ENCODE data around the gene ATP7B. TPM values are rescaled to one million over a fixed set of nuclear protein-coding genes. Genes with fewer than 3 reads are reported as not detected.

Gene ATP7B
- total and polyA plus RNA-seq, 8 donors, result 2.0 to 6.0 (median 2.6) TPM

- intact Hi-C loops (cut with DNase I), result no loop called here
- no peak overlapping the region for H3K27ac ChIP-seq
- no peaks in the 10 kb centered on the region for H3K9me3 ChIP-seq
- TF ChIP-seq CTCF (IDR thresholded peaks at IDR 0.05), result no peak
- no peaks in the 10 kb centered on the region for H3K27me3 ChIP-seq
- no peaks in the 10 kb centered on the region for H3K36me3 ChIP-seq
- FAIRE-seq (no peak), DNase-seq (no peak), ATAC-seq (no peak)
- H3K4me1 ChIP-seq, result no peaks in the 10 kb centered on the region
- 93 to 97% methylated on average over 5 of the region's 5 CpGs for WGBS, 2 donors
- H3K4me3 ChIP-seq, result no peak overlapping the region
These were observed 33.6 kb downstream of the ATP7B start for GRCh38 chr13:51977625-51978024.

- WGBS, 2 donors, result 89 to 95% methylated on average over 5 of the region's 5 CpGs
- Histone ChIP-seq H3K27ac (no peak overlapping the region), H3K27me3 (no peaks in the 10 kb centered on the region), H3K4me1 (no peaks in the 10 kb centered on the region), H3K9me3 (no peaks in the 10 kb centered on the region), H3K4me3 (no peak overlapping the region), H3K36me3 (no peaks in the 10 kb centered on the region)
- no peak for TF ChIP-seq CTCF (IDR thresholded peaks at IDR 0.05)
- DNase-seq (no peak), FAIRE-seq (no peak), ATAC-seq (no peak)
- intact Hi-C loops (cut with DNase I), result no loop called here
These were observed 34.4 kb downstream of the ATP7B start for GRCh38 chr13:51976890-51977289.

GRCh38 chr13:51976423-51976822 is 34.8 kb downstream of the ATP7B start:
- no peak for ATAC-seq

GRCh38 chr13:51974482-51974881 is 36.8 kb downstream of the ATP7B start:
- 89% methylated on average over 6 of the region's 6 CpGs for WGBS, 2 donors

More at GRCh38 chr13:51976423-51976822, 34.8 kb downstream of the ATP7B start:
- no peaks in the 10 kb centered on the region for H3K9me3 ChIP-seq
- no peaks in the 10 kb centered on the region for H3K27me3 ChIP-seq
- intact Hi-C loops (cut with DNase I), result no loop called here
- no peaks in the 10 kb centered on the region for H3K4me1 ChIP-seq
- FAIRE-seq (no peak), DNase-seq (no peak)
- H3K27ac ChIP-seq, result no peak overlapping the region
- WGBS, 2 donors, result 0 to 40% methylated on average over 1 of the region's 1 CpG
- no peak overlapping the region for H3K4me3 ChIP-seq
- no peak for TF ChIP-seq CTCF (IDR thresholded peaks at IDR 0.05)
- H3K36me3 ChIP-seq, result no peaks in the 10 kb centered on the region

More at GRCh38 chr13:51974482-51974881, 36.8 kb downstream of the ATP7B start:
- Histone ChIP-seq H3K27ac (no peak overlapping the region), H3K4me3 (no peak overlapping the region), H3K27me3 (no peaks in the 10 kb centered on the region), H3K4me1 (peaks cover 0 to 7% (median 7%) of the 10 kb centered on the region in 3 donors), H3K36me3 (no peaks in the 10 kb centered on the region), H3K9me3 (no peaks in the 10 kb centered on the region)
- FAIRE-seq, result no peak
- no peak for DNase-seq
- intact Hi-C loops (cut with DNase I), result no loop called here
- ATAC-seq, result no peak
- no peak for TF ChIP-seq CTCF (IDR thresholded peaks at IDR 0.05)

Data from pancreas (tissue), 10 donors.